ENCODE data around the gene YES1.
A peak's percentile ranks its signal among the peaks of the same experiment; 100 is the strongest.

YES1 gene

DNA sequence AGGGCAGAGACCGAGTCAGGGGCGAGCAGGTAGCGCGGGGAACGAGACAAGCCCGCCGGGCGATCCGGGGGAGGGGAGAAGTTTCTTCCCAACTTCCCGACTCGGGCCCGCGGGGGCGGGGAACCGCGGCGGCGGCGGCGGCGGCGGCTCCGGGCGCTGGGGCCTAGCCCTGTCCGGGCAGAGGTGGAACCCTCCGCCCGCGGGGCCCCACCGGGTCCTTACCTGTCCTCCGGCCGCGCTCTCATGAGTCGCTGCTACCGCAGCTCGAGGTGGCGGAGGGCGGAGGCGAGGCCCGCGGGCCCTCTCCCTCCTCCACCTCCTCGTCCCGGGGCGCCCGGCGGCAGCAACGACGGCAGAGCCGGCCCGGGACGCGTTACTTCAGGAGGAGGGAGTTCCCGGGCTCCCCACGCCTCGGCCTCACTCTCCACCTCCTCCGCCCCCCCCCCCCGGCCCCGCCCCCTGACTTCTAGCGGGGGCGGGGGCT, at the start of gene YES1:
Gene YES1 (minus strand): TSS at position 351 of the 484 bp plus-strand sequence. CDS start 55,415 bp downstream, outside the sequence.
- TF ChIP-seq, protein P1, sequence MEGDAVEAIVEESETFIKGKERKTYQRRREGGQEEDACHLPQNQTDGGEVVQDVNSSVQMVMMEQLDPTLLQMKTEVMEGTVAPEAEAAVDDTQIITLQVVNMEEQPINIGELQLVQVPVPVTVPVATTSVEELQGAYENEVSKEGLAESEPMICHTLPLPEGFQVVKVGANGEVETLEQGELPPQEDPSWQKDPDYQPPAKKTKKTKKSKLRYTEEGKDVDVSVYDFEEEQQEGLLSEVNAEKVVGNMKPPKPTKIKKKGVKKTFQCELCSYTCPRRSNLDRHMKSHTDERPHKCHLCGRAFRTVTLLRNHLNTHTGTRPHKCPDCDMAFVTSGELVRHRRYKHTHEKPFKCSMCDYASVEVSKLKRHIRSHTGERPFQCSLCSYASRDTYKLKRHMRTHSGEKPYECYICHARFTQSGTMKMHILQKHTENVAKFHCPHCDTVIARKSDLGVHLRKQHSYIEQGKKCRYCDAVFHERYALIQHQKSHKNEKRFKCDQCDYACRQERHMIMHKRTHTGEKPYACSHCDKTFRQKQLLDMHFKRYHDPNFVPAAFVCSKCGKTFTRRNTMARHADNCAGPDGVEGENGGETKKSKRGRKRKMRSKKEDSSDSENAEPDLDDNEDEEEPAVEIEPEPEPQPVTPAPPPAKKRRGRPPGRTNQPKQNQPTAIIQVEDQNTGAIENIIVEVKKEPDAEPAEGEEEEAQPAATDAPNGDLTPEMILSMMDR (IDR thresholded peaks at IDR 0.05; ENCODE audit: low read depth, low read length), result no peak
- no peak for TF ChIP-seq EZH2phosphoT487 (IDR thresholded peaks at IDR 0.05; ENCODE audit: low read depth)
- peak within 1 kb of the TSS; percentile 83 for H3K9ac ChIP-seq (ENCODE audit: low read length)
- no peaks in the 10 kb centered on the region for H3K36me3 ChIP-seq (replicated peaks; ENCODE audit: low read depth, low read length)
- peak within 1 kb of the TSS; percentile 75 for H2AFZ ChIP-seq (ENCODE audit: low read depth, low read length)
- H3K27ac ChIP-seq (ENCODE audit: low read length), result peak within 1 kb of the TSS; percentile 46
- peaks cover 32% of the 10 kb centered on the region for H4K20me1 ChIP-seq (ENCODE audit: insufficient read depth, low read length)
- H3K79me2 ChIP-seq (ENCODE audit: low read length), result peaks cover 14% of the 10 kb centered on the region; the same call in 1 of the 2 replicates
- peaks cover 29% of the 10 kb centered on the region for H3K27me3 ChIP-seq (ENCODE audit: low read depth, low read length)
- H3K4me1 ChIP-seq (ENCODE audit: low read length), result peaks cover 21% of the 10 kb centered on the region
- H3K9me3 ChIP-seq (ENCODE audit: insufficient read depth, low read length), result no peaks in the 10 kb centered on the region
- H3K4me2 ChIP-seq (ENCODE audit: low read length), result peak within 1 kb of the TSS; percentile 85
- peak within 1 kb of the TSS; percentile 95 for H3K4me3 ChIP-seq (ENCODE audit: low read length)

DNA sequence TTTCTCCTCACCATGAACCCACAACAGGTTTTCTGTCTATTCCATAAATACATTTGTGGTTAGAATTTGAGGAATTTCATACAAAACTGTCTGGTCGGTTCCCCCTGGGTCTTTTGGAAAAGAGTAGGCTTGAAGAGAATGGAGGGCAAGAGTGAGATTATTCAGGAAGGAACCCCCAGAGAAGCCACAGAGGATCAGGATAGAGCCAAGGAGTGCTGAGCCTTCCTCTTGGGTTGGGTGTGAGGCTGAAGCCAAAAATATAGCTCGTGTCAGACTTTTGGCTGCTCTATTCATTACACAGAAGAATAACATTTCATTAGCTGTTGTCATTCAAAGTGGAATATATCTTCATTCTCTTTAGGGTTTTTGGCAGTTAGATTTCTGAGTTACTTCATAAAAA, 45.9 kb upstream of the YES1 start:
- Histone ChIP-seq H3K27me3 (ENCODE audit: low read depth, low read length) (peaks cover 17% of the 10 kb centered on the region), H3K4me3 (ENCODE audit: low read length) (no peak overlapping the region), H3K4me1 (ENCODE audit: low read length) (no peaks in the 10 kb centered on the region), H2AFZ (ENCODE audit: low read depth, low read length) (no peak overlapping the region), H4K20me1 (ENCODE audit: insufficient read depth, low read length) (no peaks in the 10 kb centered on the region), H3K9ac (ENCODE audit: low read length) (no peak overlapping the region), H3K36me3 (replicated peaks; ENCODE audit: low read depth, low read length) (no peaks in the 10 kb centered on the region), H3K4me2 (ENCODE audit: low read length) (no peak overlapping the region), H3K79me2 (ENCODE audit: low read length) (no peaks in the 10 kb centered on the region), H3K27ac (ENCODE audit: low read length) (no peak overlapping the region), H3K9me3 (ENCODE audit: insufficient read depth, low read length) (no peaks in the 10 kb centered on the region)
- no peak for TF ChIP-seq EZH2phosphoT487 (IDR thresholded peaks at IDR 0.05; ENCODE audit: low read depth)

DNA sequence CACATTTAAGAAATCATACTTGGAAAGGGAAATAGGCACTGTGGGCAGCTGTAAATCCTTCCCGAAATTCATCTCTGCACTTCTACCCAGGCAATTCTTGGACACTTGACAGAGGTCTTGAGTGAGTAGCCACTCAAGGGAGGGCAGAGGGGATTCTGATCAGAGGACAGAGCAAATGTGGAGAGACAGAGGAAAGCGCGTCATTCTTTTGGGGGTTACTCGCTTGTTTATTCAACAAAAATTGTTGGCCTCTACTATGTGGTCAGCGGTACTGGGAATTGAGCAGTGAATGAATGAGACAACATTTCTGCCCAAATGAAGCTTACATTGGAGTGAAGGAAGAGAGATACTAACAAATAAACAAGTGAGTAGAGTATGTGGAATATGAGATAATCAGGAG, 41.4 kb upstream of the YES1 start:
- no peak for TF ChIP-seq EZH2phosphoT487 (IDR thresholded peaks at IDR 0.05; ENCODE audit: low read depth)
- TF ChIP-seq, protein P1 (IDR thresholded peaks at IDR 0.05; ENCODE audit: low read depth, low read length), result no peak
- Histone ChIP-seq H3K36me3 (replicated peaks; ENCODE audit: low read depth, low read length) (no peaks in the 10 kb centered on the region), H3K4me3 (ENCODE audit: low read length) (no peak overlapping the region), H3K27ac (ENCODE audit: low read length) (no peak overlapping the region), H2AFZ (ENCODE audit: low read depth, low read length) (no peak overlapping the region), H3K4me1 (ENCODE audit: low read length) (no peaks in the 10 kb centered on the region), H3K4me2 (ENCODE audit: low read length) (no peak overlapping the region), H4K20me1 (ENCODE audit: insufficient read depth, low read length) (no peaks in the 10 kb centered on the region), H3K9ac (ENCODE audit: low read length) (no peak overlapping the region), H3K9me3 (ENCODE audit: insufficient read depth, low read length) (no peaks in the 10 kb centered on the region), H3K27me3 (ENCODE audit: low read depth, low read length) (no peaks in the 10 kb centered on the region), H3K79me2 (ENCODE audit: low read length) (no peaks in the 10 kb centered on the region)

DNA sequence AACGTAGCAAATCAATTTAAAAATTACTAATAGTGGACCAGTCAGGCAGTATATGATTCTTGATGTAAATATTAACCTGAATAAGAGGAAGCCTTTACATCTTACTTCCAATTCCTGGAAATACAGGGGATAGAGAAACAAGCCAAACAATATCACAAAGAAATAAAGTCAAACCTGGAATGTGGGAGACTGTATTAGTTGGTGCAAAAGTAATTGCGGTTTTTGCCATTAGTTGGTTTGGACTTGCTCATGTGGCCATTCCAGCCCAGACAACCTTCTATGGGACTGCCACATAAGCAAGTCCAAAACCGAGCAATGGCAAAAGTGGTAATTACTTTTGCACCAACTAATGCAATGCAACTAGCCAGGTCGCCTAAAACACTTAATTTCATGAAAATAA, 38.9 kb upstream of the YES1 start:
- H3K79me2 ChIP-seq (ENCODE audit: low read length), result no peaks in the 10 kb centered on the region
- no peak overlapping the region for H3K4me2 ChIP-seq (ENCODE audit: low read length)
- H2AFZ ChIP-seq (ENCODE audit: low read depth, low read length), result no peak overlapping the region
- no peak overlapping the region for H3K9ac ChIP-seq (ENCODE audit: low read length)
- H3K36me3 ChIP-seq (replicated peaks; ENCODE audit: low read depth, low read length), result no peaks in the 10 kb centered on the region
- TF ChIP-seq EZH2phosphoT487 (IDR thresholded peaks at IDR 0.05; ENCODE audit: low read depth), result no peak
- TF ChIP-seq, protein P1 (IDR thresholded peaks at IDR 0.05; ENCODE audit: low read depth, low read length), result no peak
- H4K20me1 ChIP-seq (ENCODE audit: insufficient read depth, low read length), result no peaks in the 10 kb centered on the region
- no peaks in the 10 kb centered on the region for H3K27me3 ChIP-seq (ENCODE audit: low read depth, low read length)
- no peak overlapping the region for H3K4me3 ChIP-seq (ENCODE audit: low read length)
- H3K27ac ChIP-seq (ENCODE audit: low read length), result no peak overlapping the region
- no peaks in the 10 kb centered on the region for H3K9me3 ChIP-seq (ENCODE audit: insufficient read depth, low read length)
- H3K4me1 ChIP-seq (ENCODE audit: low read length), result no peaks in the 10 kb centered on the region

All from OCI-LY3 (cell line).